Lung (tissue), 12 donors: ENCODE data around the gene RBM44. TPM values are rescaled to one million over a fixed set of nuclear protein-coding genes. Genes with fewer than 3 reads are reported as not detected.

Experiments
- ATAC-seq: fragments of 200-7000 bp; cut with Tn5 transposase; one replicate; pipeline ENCODE4 v1.9.1; 2020; ENCODE audit warnings: moderate number of reproducible peaks; ENCODE audit not compliant: insufficient read depth, low FRiP score
- DNase-seq, 3 donors: peaks; one replicate each; pipeline ENCODE4 v3.0.0-alpha.2; 2013 to 2017
- H3K27ac ChIP-seq, 2 donors: one replicate each; pipeline ENCODE4 v1.5.1; 2013; ENCODE audit warnings: mild to moderate bottlenecking in 2 of 2, moderate library complexity in 2 of 2, control low read depth in 1 of 2, inconsistent platforms in 1 of 2, low read depth in 1 of 2, low read length in 1 of 2
- H3K27me3 ChIP-seq, 3 donors: one replicate each; pipeline ENCODE4 v1.5.1; 2013; ENCODE audit warnings: low read length in 2 of 3; ENCODE audit not compliant: control insufficient read depth in 3 of 3, insufficient read depth in 3 of 3
- H3K36me3 ChIP-seq, 4 donors: one replicate each; pipeline ENCODE4 v1.5.1; 2013; ENCODE audit warnings: low read length in 4 of 4, mild to moderate bottlenecking in 1 of 4, moderate library complexity in 1 of 4; ENCODE audit not compliant: control insufficient read depth in 4 of 4, insufficient read depth in 4 of 4
- H3K4me1 ChIP-seq, 5 donors: one replicate each; pipeline ENCODE4 v1.5.1; 2013; ENCODE audit warnings: low read length in 5 of 5, mild to moderate bottlenecking in 2 of 5, moderate library complexity in 1 of 5; ENCODE audit not compliant: control insufficient read depth in 5 of 5, insufficient read depth in 5 of 5
- H3K4me3 ChIP-seq: one replicate; pipeline ENCODE4 v1.5.1; 2013; ENCODE audit warnings: mild to moderate bottlenecking, control low read depth, moderate library complexity
- H3K9ac ChIP-seq, 2 donors: one replicate each; pipeline ENCODE4 v1.5.1; 2013; ENCODE audit warnings: low read length in 2 of 2, control low read depth in 1 of 2; ENCODE audit not compliant: insufficient read depth in 1 of 2
- H3K9me3 ChIP-seq, 4 donors: one replicate each; pipeline ENCODE4 v1.5.1; 2013; ENCODE audit warnings: low read length in 3 of 4, mild to moderate bottlenecking in 1 of 4, moderate library complexity in 1 of 4; ENCODE audit not compliant: control insufficient read depth in 4 of 4, insufficient read depth in 3 of 4
- WGBS, 2 donors: extraction: QIAGEN DNeasy Blood & Tissue Kit; methylation state at CpG; one replicate each; pipeline ENCODE4 v1.1.7; 2013; 5-methylcytosine and 5-hydroxymethylcytosine counted together
- polyA plus RNA-seq, 2 donors: library from polyadenylated mRNA; stranded (reverse); fragments of 200-250 nt; gene quantifications; one replicate each; pipeline ENCODE4 v1.2.1, GENCODE V29; 2013
- total RNA-seq, 2 donors: library from RNA; depleted of rRNA in 1 of 2; stranded (reverse); fragments of >200 nt in 1 of 2; gene quantifications; one replicate each; pipeline ENCODE4 v1.2.1, GENCODE V29; 2014 to 2021
- TF ChIP-seq, protein P1 (sequence below): IDR thresholded peaks from 2 replicates; pipeline ENCODE4 v1.5.1; 2012; ENCODE audit warnings: mild to moderate bottlenecking; ENCODE audit errors: control extremely low read depth, extremely low read depth
- donor health status: control.
- donor health status: control.
- donor health status: Bipolar disorder and iron deficiency.
- donor health status: healthy.
- donor health status: DM: yes; HTN: yes; CAD: no.

RBM44 gene
- total and polyA plus RNA-seq, 4 donors: 0.26 to 4.0 (median 0.88) TPM

- Histone ChIP-seq H3K36me3 (no peaks in the 10 kb centered on the region), H3K4me3 (peak overlapping the region; percentile 4), H3K9me3 (no peaks in the 10 kb centered on the region), H3K27ac (no peak overlapping the region), H3K9ac (no peak overlapping the region), H3K4me1 (peaks cover 0 to 27% (median 4%) of the 10 kb centered on the region in 5 donors), H3K27me3 (peaks cover 0 to 16% (median 14%) of the 10 kb centered on the region in 3 donors)
- DNase-seq: no peak
- no peak for ATAC-seq
- TF ChIP-seq, protein P1, sequence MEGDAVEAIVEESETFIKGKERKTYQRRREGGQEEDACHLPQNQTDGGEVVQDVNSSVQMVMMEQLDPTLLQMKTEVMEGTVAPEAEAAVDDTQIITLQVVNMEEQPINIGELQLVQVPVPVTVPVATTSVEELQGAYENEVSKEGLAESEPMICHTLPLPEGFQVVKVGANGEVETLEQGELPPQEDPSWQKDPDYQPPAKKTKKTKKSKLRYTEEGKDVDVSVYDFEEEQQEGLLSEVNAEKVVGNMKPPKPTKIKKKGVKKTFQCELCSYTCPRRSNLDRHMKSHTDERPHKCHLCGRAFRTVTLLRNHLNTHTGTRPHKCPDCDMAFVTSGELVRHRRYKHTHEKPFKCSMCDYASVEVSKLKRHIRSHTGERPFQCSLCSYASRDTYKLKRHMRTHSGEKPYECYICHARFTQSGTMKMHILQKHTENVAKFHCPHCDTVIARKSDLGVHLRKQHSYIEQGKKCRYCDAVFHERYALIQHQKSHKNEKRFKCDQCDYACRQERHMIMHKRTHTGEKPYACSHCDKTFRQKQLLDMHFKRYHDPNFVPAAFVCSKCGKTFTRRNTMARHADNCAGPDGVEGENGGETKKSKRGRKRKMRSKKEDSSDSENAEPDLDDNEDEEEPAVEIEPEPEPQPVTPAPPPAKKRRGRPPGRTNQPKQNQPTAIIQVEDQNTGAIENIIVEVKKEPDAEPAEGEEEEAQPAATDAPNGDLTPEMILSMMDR: no peak
- 90 to 95% methylated on average over 8 of the region's 8 CpGs for WGBS, 2 donors
These were observed 59.2 kb downstream of the RBM44 start for GRCh38 chr2:237857791-237858190.

DNA sequence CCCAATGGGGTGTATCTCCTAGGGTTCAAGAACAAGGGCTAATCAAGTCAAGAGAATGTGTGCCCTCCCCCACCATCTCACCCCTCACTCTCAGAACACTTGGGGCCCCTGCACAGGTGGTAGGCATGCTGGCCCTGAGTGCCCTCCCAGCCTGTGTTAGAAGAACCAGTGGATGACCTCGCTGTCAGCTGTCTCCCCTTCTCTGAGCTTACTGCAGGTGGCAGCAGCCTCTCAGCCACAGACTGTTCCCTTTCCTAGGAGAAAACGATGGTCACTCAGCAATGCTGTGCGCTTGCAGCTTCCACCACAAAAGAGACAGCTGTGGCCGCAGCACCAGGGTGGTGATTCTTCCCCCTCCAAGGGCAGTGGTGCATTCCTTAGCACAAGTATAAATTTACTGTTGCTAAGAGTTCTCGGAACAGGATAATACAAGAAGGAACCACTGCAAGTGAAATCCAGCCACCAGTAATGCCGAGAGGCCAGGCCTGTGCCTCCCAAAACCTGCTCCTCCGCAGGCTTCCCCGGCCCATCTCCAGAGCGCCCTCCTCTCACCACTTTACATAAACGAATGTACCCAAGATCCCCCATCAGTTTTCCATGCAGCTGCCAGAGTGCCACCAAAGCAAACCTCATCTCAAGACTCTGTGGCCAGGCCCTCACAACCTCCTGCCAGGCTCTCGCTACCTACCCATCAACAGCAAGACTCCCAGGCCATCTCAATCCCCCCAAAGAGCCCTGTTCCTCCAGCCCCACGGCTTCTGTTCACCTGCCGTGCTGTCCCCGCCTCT, 59.9 kb downstream of the RBM44 start:
- DNase-seq: peak; percentile 77 to 85 (median 79)
- TF ChIP-seq, protein P1: peak; percentile 60
- Histone ChIP-seq H3K4me3 (no peak overlapping the region), H3K9ac (no peak overlapping the region), H3K4me1 (peaks cover 0 to 27% (median 4%) of the 10 kb centered on the region in 5 donors), H3K27ac (peak overlapping the region in 1 of 2 donors; percentile 83), H3K36me3 (no peaks in the 10 kb centered on the region), H3K9me3 (no peaks in the 10 kb centered on the region), H3K27me3 (peaks cover 0 to 16% (median 14%) of the 10 kb centered on the region in 3 donors)
- WGBS, 2 donors: 55 to 57% methylated on average over 14 of the region's 14 CpGs
- ATAC-seq: no peak

DNA sequence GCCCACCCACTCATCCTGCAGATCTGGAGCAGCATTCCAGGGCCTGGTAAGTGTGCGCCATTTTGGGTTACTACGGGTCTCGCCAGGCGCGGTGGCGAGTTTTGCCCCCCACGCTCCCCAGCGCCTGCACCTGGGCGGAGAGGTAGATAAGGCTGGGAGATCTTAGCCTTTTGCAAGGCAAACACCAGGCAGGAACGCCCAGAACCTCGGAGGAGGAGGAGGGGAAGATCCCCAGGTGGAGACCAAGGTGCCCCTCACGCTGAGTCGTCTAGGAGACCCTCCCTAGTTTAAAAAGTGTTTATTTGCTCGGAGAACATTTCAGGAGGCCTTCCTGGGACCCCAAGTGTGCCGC, 60.5 kb downstream of the RBM44 start:
- no peak for ATAC-seq
- TF ChIP-seq, protein P1: no peak
- Histone ChIP-seq H3K9ac (no peak overlapping the region), H3K27ac (peak overlapping the region in 1 of 2 donors; percentile 83), H3K27me3 (peaks cover 0 to 16% (median 14%) of the 10 kb centered on the region in 3 donors), H3K9me3 (no peaks in the 10 kb centered on the region), H3K36me3 (no peaks in the 10 kb centered on the region), H3K4me3 (no peak overlapping the region), H3K4me1 (peaks cover 0 to 27% (median 4%) of the 10 kb centered on the region in 5 donors)
- peak in 2 of 3 donors; percentile 17 to 37 for DNase-seq
- WGBS, 2 donors: 49 to 55% methylated on average over 15 of the region's 15 CpGs
